ENCODE measurements around the gene APOH. TPM values are rescaled to one million over a fixed set of nuclear protein-coding genes. Genes with fewer than 3 reads are reported as not detected.

The APOH gene
- total RNA-seq, 2 experiments from 2014 or later, result not detected

DNA sequence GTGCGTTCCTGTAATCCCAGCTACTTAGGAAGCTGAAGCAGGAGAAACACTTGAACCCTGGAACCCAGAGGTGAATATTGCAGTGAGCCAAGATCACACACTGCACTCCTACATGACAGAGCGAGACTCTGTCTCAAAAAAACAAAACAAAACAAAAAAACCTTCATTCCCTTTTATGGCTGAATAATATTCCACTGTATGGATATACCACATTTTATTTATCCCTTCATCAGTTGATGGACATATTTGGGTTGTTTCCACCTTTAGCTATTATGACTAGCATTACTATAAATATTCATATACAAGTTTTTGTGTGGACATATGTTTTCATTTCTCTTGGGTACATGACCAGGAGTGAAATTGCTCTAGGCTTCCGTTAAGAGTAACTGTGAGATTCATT, 42.3 kb upstream of the APOH start:
- H3K36me3 Mint-ChIP-seq (ENCODE audit: low read depth), result no peaks in the 10 kb centered on the region
- TF ChIP-seq, protein P1, sequence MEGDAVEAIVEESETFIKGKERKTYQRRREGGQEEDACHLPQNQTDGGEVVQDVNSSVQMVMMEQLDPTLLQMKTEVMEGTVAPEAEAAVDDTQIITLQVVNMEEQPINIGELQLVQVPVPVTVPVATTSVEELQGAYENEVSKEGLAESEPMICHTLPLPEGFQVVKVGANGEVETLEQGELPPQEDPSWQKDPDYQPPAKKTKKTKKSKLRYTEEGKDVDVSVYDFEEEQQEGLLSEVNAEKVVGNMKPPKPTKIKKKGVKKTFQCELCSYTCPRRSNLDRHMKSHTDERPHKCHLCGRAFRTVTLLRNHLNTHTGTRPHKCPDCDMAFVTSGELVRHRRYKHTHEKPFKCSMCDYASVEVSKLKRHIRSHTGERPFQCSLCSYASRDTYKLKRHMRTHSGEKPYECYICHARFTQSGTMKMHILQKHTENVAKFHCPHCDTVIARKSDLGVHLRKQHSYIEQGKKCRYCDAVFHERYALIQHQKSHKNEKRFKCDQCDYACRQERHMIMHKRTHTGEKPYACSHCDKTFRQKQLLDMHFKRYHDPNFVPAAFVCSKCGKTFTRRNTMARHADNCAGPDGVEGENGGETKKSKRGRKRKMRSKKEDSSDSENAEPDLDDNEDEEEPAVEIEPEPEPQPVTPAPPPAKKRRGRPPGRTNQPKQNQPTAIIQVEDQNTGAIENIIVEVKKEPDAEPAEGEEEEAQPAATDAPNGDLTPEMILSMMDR (IDR thresholded peaks at IDR 0.05), result no peak
- ATAC-seq (ENCODE audit: poor library complexity), result no peak
- H3K4me1 ChIP-seq (ENCODE audit: insufficient read depth, low read length), result no peaks in the 10 kb centered on the region
- ChIA-PET POLR2A (no interaction called here), CTCF (no interaction called here)
- no peak overlapping the region for H3K4me3 Mint-ChIP-seq
- intact Hi-C loops (cut with DNase I, micrococcal nuclease), result no loop called here
- H3K27ac ChIP-seq (ENCODE audit: low read depth in 1 of 2, low read length in 2 of 2), result no peak overlapping the region
- no peaks in the 10 kb centered on the region for H3K36me3 ChIP-seq (ENCODE audit: insufficient read depth, low read length)
- H3K27me3 ChIP-seq (ENCODE audit: control insufficient read depth in 1 of 2, insufficient read depth in 2 of 2, low read length in 2 of 2), result no peaks in the 10 kb centered on the region
- H3K27ac Mint-ChIP-seq, result no peak overlapping the region
- no peak overlapping the region for H3K4me3 ChIP-seq (ENCODE audit: low read length)
- H3K4me1 Mint-ChIP-seq (ENCODE audit: low read depth), result no peaks in the 10 kb centered on the region
- H3K27me3 Mint-ChIP-seq, result no peaks in the 10 kb centered on the region
- no peak for DNase-seq
- no peaks in the 10 kb centered on the region for H3K9me3 Mint-ChIP-seq
- H3K9me3 ChIP-seq (ENCODE audit: control insufficient read depth in 1 of 2, insufficient read depth in 1 of 2, low read length in 2 of 2), result peaks cover 0 to 4% of the 10 kb centered on the region in 2 experiments

DNA sequence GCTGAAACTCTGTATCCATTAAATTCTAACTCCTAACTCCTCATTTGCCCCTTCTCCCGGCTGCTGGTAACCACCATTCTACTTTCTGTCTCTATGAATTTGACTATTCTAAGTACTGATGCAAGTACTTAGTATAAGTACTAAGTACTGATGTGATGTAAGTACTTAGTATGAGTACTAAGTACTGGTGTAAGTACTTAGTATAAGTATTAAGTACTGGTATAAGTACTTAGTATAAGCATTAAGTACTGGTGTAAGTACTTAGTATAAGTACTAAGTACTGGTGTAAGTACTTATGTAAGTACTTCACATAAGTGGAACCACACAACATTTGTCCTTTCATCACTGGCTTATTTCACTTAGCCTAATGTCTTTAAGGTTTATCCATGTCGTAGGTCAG, 40.9 kb upstream of the APOH start:
- ChIA-PET CTCF (no interaction called here), POLR2A (no interaction called here)
- Mint-ChIP-seq H3K27me3 (no peaks in the 10 kb centered on the region), H3K9me3 (no peaks in the 10 kb centered on the region), H3K4me3 (no peak overlapping the region), H3K27ac (no peak overlapping the region), H3K4me1 (ENCODE audit: low read depth) (no peaks in the 10 kb centered on the region), H3K36me3 (ENCODE audit: low read depth) (no peaks in the 10 kb centered on the region)
- H3K4me3 ChIP-seq (ENCODE audit: low read length), result no peak overlapping the region
- DNase-seq (no peak), ATAC-seq (ENCODE audit: poor library complexity) (no peak)
- peaks cover 0 to 4% of the 10 kb centered on the region in 2 experiments for H3K9me3 ChIP-seq (ENCODE audit: control insufficient read depth in 1 of 2, insufficient read depth in 1 of 2, low read length in 2 of 2)
- H3K4me1 ChIP-seq (ENCODE audit: insufficient read depth, low read length), result no peaks in the 10 kb centered on the region
- TF ChIP-seq, protein P1 (IDR thresholded peaks at IDR 0.05), result no peak
- H3K27ac ChIP-seq (ENCODE audit: low read depth in 1 of 2, low read length in 2 of 2), result no peak overlapping the region
- H3K27me3 ChIP-seq (ENCODE audit: control insufficient read depth in 1 of 2, insufficient read depth in 2 of 2, low read length in 2 of 2), result no peaks in the 10 kb centered on the region
- intact Hi-C loops (cut with DNase I, micrococcal nuclease), result no loop called here
- no peaks in the 10 kb centered on the region for H3K36me3 ChIP-seq (ENCODE audit: insufficient read depth, low read length)

DNA sequence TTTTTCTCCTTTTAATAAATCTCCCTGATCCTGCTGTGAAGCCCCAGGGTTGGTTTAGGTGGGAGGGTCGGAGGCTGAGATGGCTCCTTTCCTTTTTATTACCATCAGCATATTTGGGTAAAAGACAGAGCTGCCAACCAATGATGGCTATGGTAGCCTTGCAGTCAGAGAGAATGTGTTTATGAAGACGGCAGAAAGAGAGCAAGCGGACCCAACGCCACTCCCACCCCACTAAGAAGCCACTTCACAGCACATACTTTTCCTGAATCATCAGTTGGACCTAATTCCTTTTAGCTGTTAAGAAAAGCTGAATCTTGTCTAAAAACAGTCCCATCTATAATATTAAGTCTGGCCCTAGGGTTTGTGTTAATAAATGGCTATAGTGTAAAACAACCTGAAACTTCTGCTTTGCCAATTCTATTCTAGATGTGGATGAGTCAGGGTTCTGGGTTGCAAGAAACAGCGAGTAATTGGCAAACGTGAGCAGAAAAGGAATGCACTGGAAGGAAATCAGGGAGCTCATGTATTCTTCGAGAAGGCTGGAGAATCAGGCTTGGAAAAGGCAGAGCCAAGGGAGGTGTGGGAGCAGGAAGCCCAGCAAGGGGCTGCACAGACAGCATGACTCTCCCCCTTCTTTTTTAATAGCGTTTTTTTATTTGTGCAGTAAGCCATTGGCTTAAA, 39.2 kb upstream of the APOH start:
- POLR2A ChIA-PET, result no interaction called here
- ATAC-seq (ENCODE audit: poor library complexity), result no peak

More for the DNA sequence above, 39.2 kb upstream of the APOH start:
- H3K4me1 Mint-ChIP-seq (ENCODE audit: low read depth), result no peaks in the 10 kb centered on the region
- Histone ChIP-seq H3K9me3 (ENCODE audit: control insufficient read depth in 1 of 2, insufficient read depth in 1 of 2, low read length in 2 of 2) (peaks cover 0 to 4% of the 10 kb centered on the region in 2 experiments), H3K27ac (ENCODE audit: low read depth in 1 of 2, low read length in 2 of 2) (no peak overlapping the region), H3K36me3 (ENCODE audit: insufficient read depth, low read length) (no peaks in the 10 kb centered on the region), H3K4me3 (ENCODE audit: low read length) (no peak overlapping the region), H3K4me1 (ENCODE audit: insufficient read depth, low read length) (no peaks in the 10 kb centered on the region), H3K27me3 (ENCODE audit: control insufficient read depth in 1 of 2, insufficient read depth in 2 of 2, low read length in 2 of 2) (no peaks in the 10 kb centered on the region)
- no peaks in the 10 kb centered on the region for H3K36me3 Mint-ChIP-seq (ENCODE audit: low read depth)
- CTCF ChIA-PET, result no interaction called here
- no peak overlapping the region for H3K4me3 Mint-ChIP-seq
- TF ChIP-seq, protein P1 (IDR thresholded peaks at IDR 0.05), result no peak
- H3K27me3 Mint-ChIP-seq, result no peaks in the 10 kb centered on the region
- no peak for DNase-seq
- intact Hi-C loops (cut with DNase I, micrococcal nuclease), result no loop called here
- peaks cover 3% of the 10 kb centered on the region for H3K9me3 Mint-ChIP-seq
- no peak overlapping the region for H3K27ac Mint-ChIP-seq
